GM10248 (cell line): Measurements from ENCODE around the gene GLIS1.

Experiments used
- CTCF ChIA-PET: fragments of 300-600 bp; sonication (Branson Sonifier 250); formaldehyde crosslinking; extraction: SDS; loops from one replicate; lab custom pipeline; 2021; ENCODE audit warnings: antibody characterized with exemption; lab: Yijun Ruan, JAX
- POLR2A ChIA-PET: fragments of 350-650 bp; sonication (Branson Sonifier 250); formaldehyde crosslinking; extraction: SDS; loops from one replicate; lab custom pipeline; 2020; ENCODE audit warnings: antibody characterized with exemption; lab: Yijun Ruan, JAX
- DNase-seq: peaks from one replicate; pipeline ENCODE4 v3.0.0; 2012; ENCODE audit errors: extremely low spot score
- TF ChIP-seq, protein P1 (sequence below): IDR thresholded peaks from 2 replicates; pipeline ENCODE4 v1.5.1; 2012; ENCODE audit warnings: mild to moderate bottlenecking, low read depth; ENCODE audit errors: extremely low read depth, missing control alignments, control extremely low read depth

The GLIS1 gene

DNA sequence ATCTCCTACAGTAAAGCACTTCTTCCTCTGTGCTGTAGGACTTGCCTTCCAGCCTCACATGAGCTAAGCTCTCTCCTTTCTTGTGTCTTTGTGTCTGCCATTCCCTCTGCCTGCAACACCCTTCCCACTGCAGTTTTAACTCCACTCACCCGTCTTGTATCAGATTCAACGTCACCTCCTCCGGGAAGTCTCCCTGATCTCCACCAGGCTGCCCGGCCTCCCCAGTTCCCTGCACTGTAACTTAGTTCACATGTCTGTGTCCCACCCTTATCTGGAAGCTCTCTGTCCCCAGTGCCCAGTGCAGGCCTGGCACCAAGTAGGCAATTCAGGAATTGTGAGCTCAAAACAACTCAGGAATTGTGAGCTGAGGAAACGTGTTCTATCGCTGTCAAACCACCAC is 96.4 kb downstream of the GLIS1 start:
- ChIA-PET POLR2A (no interaction called here), CTCF (interaction anchor here (1.1 to 1.2 kb wide), 2 partner anchors 15 to 65 kb away, joined by 3 read pairs; no protein-coding TSS in a partner anchor)
- DNase-seq, result no peak
- TF ChIP-seq, protein P1, sequence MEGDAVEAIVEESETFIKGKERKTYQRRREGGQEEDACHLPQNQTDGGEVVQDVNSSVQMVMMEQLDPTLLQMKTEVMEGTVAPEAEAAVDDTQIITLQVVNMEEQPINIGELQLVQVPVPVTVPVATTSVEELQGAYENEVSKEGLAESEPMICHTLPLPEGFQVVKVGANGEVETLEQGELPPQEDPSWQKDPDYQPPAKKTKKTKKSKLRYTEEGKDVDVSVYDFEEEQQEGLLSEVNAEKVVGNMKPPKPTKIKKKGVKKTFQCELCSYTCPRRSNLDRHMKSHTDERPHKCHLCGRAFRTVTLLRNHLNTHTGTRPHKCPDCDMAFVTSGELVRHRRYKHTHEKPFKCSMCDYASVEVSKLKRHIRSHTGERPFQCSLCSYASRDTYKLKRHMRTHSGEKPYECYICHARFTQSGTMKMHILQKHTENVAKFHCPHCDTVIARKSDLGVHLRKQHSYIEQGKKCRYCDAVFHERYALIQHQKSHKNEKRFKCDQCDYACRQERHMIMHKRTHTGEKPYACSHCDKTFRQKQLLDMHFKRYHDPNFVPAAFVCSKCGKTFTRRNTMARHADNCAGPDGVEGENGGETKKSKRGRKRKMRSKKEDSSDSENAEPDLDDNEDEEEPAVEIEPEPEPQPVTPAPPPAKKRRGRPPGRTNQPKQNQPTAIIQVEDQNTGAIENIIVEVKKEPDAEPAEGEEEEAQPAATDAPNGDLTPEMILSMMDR, result no peak

DNA sequence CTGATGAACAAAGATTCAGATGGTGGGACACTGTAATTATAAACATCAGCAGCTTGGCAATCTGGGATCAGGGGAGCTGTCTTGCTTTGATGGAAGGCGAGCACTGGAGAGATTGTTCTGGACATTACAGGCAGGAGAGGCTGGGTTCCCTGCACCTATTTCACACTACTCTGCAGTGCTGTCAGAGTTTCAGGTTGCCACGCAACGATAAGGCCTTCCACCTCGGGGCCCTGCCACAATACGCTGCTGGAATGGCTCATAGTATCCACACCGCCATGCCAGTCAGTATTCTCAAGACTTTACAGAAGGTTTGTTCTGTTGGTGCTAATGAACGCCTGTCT is 96.8 kb downstream of the GLIS1 start:
- TF ChIP-seq, protein P1, result no peak
- CTCF ChIA-PET, result interaction anchor here (1.2 kb wide), 1 partner anchor 15 kb away, joined by 3 read pairs; no protein-coding TSS in a partner anchor
- no peak for DNase-seq
- POLR2A ChIA-PET, result no interaction called here

DNA sequence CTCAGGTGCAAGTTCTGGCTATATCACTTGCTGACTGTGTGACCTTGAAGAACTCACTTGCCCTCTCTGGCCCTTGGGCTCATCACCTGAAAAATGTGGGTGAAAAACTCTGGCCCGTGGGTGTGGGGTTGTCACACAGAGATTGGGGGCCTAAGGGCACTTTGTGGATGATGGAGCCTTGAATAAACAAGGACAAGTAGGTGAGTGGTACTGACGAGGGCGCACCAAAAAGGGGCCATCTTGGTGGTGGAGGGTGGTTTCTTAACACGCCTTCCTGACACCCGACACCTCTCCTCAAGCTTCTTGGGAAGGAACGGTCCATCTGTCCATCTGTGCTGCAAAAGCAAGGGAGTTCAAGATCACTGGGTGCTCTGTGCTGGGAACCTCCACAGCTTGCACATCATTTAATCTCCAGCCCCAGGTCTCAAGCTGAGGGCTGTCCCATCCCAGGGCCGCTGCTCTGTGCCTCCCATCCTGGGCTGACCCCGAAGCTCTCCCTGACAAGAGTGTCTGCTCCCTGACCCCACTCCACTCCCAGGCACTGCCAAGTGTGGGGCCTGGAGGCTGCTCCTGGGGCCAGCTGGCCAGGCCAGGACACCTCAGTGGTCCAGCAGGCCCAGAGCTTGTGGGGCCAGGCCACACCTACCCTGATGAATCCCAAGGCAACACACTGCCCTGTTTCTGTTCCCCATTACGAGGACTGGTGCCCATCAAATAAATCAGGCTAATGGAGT is 97.3 kb downstream of the GLIS1 start:
- CTCF ChIA-PET, result no interaction called here
- TF ChIP-seq, protein P1, result no peak

DNA sequence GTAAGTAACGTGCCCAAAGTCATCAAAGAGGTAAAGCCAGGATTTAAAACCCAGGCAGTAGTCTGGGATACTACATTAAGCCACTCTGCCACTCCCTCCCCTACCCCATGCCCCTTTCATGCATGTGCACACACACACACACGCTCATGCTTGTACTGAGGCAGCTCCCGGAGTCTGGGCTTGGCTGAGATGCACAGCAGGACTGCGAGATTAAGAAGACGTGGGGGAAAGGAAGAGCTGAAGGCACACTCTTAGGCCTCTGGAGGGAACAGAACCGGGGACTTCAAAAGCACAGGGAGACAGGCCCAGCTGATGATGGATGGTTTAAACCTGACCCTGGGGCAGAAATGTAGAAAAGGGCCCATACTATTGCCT is 98.3 kb downstream of the GLIS1 start:
- ChIA-PET CTCF (no interaction called here), POLR2A (no interaction called here)
- no peak for DNase-seq
- TF ChIP-seq, protein P1, result no peak

More for the DNA sequence above, 97.3 kb downstream of the GLIS1 start:
- POLR2A ChIA-PET, result no interaction called here
- DNase-seq, result no peak

DNA sequence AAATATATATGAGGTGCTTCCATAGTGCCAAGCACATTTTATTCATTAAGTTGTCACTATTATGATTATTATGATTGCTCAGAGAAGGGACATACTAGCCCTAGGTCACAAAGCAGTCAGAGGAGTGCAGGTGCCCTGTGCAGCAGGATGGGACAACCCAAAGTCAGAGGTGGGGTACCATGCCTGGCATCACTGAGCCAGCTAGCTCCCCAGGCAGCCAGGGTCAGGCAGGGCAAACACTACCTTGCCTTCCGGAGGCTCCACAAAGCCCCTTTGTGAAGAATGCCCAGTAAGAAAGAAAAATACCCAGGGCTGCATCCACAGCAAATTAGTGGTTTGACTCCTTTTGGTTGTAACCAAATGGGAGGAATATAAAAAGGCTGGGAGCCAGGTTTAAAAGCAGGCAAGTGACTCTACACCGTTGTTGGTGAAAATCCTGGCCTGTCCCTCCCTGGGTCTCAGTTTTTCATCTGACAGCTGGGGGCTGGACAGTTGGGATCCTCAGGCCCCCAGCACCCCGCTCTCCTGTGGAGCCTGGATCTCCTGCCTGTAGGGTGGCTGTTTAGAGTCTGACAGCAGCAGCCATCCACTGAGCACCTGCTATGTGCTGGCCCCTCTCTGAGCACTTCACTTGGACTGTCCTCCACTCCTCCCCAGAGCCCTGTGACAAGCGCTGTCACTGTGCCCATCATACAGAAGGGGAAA is 98.8 kb downstream of the GLIS1 start:
- TF ChIP-seq, protein P1, result no peak
- ChIA-PET CTCF (no interaction called here), POLR2A (no interaction called here)
- DNase-seq, result no peak

DNA sequence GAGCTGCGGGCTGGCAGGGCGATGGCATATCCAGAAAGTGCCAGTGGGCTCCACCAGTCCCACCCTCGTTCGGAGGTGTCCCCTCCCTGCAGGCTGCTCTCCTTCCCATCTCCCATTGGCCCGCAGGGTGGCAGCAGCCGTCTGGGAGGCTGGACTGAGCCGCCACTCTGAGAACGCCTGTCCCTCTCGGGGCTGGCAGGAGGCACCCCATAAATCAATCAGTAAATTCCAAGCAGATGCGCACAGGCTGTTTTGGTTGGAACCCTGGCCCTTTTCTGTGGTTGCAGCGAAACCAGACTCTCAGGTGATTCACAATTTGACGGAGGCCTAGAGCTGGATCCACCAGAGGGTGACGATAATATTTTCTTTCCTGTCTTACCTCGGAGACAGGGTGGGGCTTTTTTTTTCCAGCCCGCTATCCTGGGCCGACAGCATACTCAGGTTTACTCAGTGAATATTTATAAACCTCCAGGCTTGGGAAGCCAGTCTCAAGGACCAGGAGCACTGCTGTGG is 99.7 kb downstream of the GLIS1 start:
- DNase-seq, result no peak
- ChIA-PET CTCF (no interaction called here), POLR2A (no interaction called here)
- TF ChIP-seq, protein P1, result no peak
